ENCODE measurements around the gene CDC26. TPM values are rescaled to one million over a fixed set of nuclear protein-coding genes. Genes with fewer than 3 reads are reported as not detected.

Gene CDC26
- total RNA-seq, 1 experiment from 2014 or later = 36.9 TPM

DNA sequence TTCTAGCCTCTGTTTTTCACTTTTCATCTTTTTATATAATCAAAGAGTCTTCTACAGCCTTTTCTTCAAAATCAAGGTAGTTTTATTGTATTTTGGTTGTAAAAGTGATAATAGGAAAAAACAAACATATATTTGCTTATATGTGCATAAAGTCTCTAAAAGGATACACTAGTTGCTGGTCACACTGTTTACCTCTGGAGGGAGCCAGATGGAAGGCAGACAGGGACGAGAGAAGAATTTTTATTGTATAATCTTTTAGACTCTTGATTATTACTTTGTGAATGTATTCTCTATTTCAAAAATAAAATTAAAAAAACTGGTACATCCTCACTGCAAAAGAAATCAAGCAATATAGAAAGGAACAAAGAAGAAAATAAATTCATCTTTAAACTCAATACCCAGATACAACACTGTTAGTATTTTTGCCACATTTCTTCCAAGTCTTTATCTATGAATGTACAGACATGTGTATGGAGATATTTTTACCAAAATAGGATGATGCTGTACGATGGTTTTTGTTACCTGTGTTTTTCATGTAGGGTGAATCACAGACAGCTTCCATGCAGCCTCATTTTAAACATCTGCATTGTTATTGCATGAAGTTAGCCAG, 33.9 kb upstream of the CDC26 start:
- no peaks in the 10 kb centered on the region for H3K36me3 Mint-ChIP-seq
- H3K4me3 Mint-ChIP-seq = no peak overlapping the region
- ChIA-PET POLR2A (no interaction called here), CTCF (interaction anchor here (1.3 kb wide), 2 partner anchors 13 to 349 kb away, joined by 3 read pairs; no protein-coding TSS in a partner anchor)
- ATAC-seq (no peak; the same call in 1 of the 2 replicates), DNase-seq (ENCODE audit: low spot score) (no peak)
- no peak overlapping the region for H3K27ac Mint-ChIP-seq
- no peaks in the 10 kb centered on the region for H3K27me3 Mint-ChIP-seq (ENCODE audit: low read depth)
- H3K9me3 Mint-ChIP-seq = no peaks in the 10 kb centered on the region
- TF ChIP-seq PRDM15 (CRISPR knock-in tag; IDR thresholded peaks at IDR 0.05) (no peak), NFATC4 (CRISPR knock-in tag; IDR thresholded peaks at IDR 0.05) (no peak), ATF1 (CRISPR knock-in tag; IDR thresholded peaks at IDR 0.05) (no peak), PRRX2 (CRISPR knock-in tag; IDR thresholded peaks at IDR 0.05) (no peak), NR2C2 (CRISPR knock-in tag; IDR thresholded peaks at IDR 0.05) (no peak), SMAD4 (CRISPR knock-in tag; IDR thresholded peaks at IDR 0.05) (no peak)
- 0 out of 2 replicates have a peak, but pooled peaks cover 3% of the 10 kb centered on the region for H3K4me1 Mint-ChIP-seq

DNA sequence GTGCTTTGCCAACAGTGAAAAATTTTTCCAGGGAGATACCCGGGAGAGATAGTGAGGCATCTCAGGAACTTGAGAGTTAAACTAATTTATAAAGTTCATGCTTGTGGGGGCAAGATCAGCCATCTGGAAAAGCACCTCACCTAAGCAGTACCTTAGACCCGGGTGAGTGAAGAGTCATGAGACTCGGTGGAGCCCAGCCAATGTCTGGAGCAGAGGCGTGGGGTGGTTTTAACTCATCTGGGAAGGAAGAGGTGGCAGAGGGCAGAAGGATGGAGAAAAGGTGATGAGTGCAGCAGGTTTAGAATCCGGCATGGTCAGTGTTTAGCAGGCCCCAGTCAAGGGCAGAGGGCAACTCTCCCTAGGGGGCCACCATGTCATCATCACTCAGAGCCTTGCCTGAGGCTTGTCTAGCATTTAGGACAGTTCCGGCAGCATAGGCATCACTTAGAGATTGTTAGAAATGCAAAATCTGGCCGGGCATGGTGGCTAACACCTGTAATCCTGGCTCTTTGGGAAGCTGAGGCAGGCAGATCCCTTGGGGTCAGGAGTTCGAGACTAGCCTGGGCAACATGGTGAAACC, 32.1 kb upstream of the CDC26 start:
- no peaks in the 10 kb centered on the region for H3K36me3 Mint-ChIP-seq
- DNase-seq (ENCODE audit: low spot score) (no peak), ATAC-seq (no peak)
- H3K4me1 Mint-ChIP-seq = 0 out of 2 replicates have a peak, but pooled peaks cover 3% of the 10 kb centered on the region
- no peak for TF ChIP-seq NFE2L1 (CRISPR knock-in tag; IDR thresholded peaks at IDR 0.05)
- TF ChIP-seq MXD4 (CRISPR knock-in tag; IDR thresholded peaks at IDR 0.05; ENCODE audit: borderline replicate concordance) = no peak
- no peak for TF ChIP-seq IRF1 (CRISPR knock-in tag; IDR thresholded peaks at IDR 0.05)
- TF ChIP-seq STAT6 (CRISPR knock-in tag; conservative IDR thresholded peaks at IDR 0.05; ENCODE audit: low read depth) = no peak
- TF ChIP-seq ZNF671 (CRISPR knock-in tag; IDR thresholded peaks at IDR 0.05) = no peak
- TF ChIP-seq, protein P1, sequence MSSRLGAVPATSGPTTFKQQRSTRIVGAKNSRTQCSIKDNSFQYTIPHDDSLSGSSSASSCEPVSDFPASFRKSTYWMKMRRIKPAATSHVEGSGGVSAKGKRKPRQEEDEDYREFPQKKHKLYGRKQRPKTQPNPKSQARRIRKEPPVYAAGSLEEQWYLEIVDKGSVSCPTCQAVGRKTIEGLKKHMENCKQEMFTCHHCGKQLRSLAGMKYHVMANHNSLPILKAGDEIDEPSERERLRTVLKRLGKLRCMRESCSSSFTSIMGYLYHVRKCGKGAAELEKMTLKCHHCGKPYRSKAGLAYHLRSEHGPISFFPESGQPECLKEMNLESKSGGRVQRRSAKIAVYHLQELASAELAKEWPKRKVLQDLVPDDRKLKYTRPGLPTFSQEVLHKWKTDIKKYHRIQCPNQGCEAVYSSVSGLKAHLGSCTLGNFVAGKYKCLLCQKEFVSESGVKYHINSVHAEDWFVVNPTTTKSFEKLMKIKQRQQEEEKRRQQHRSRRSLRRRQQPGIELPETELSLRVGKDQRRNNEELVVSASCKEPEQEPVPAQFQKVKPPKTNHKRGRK (CRISPR knock-in tag; IDR thresholded peaks at IDR 0.05; ENCODE audit: borderline replicate concordance) = no peak
- TF ChIP-seq FOXP4 (CRISPR knock-in tag; IDR thresholded peaks at IDR 0.05) = no peak
- TF ChIP-seq ELF4 (CRISPR knock-in tag; IDR thresholded peaks at IDR 0.05; ENCODE audit: low read depth) = no peak
- TF ChIP-seq ETV6 (CRISPR knock-in tag; IDR thresholded peaks at IDR 0.05) = no peak
- TF ChIP-seq HMGA2 (CRISPR knock-in tag; IDR thresholded peaks at IDR 0.05) = no peak
- TF ChIP-seq IRF2 (CRISPR knock-in tag; IDR thresholded peaks at IDR 0.05; ENCODE audit: borderline replicate concordance, low read depth) = no peak
- TF ChIP-seq ATF1 (CRISPR knock-in tag; IDR thresholded peaks at IDR 0.05) = no peak
- no peak for TF ChIP-seq ESRRA (CRISPR knock-in tag; IDR thresholded peaks at IDR 0.05; ENCODE audit: borderline replicate concordance)
- H3K27me3 Mint-ChIP-seq (ENCODE audit: low read depth) = no peaks in the 10 kb centered on the region
- CTCF ChIA-PET = no interaction called here
- no peak overlapping the region for H3K4me3 Mint-ChIP-seq
- POLR2A ChIA-PET = interaction anchor here (0.6 kb wide), 1 partner anchor 23 kb away, joined by 4 read pairs; no protein-coding TSS in a partner anchor
- no peaks in the 10 kb centered on the region for H3K9me3 Mint-ChIP-seq
- H3K27ac Mint-ChIP-seq = no peak overlapping the region
